A549 (cell line): ENCODE measurements around the gene PLCD1. TPM values are rescaled to one million over a fixed set of nuclear protein-coding genes. Genes with fewer than 3 reads are reported as not detected.

Experiments
- ATAC-seq, 2 experiments: fragments of 200-7000 bp in 1 of 2; fragments of >200 bp in 1 of 2; cut with Nextera tagmentation in 1 of 2; cut with Tn5 transposase in 1 of 2; 3 replicates each; pipeline versions ENCODE4 v1.8.0 to v1.9.1; 2018 to 2020; ENCODE audit warnings: mild to moderate bottlenecking in 1 of 2, moderate library complexity in 1 of 2
- CTCF ChIA-PET: fragments of 300-600 bp; sonication (Branson Sonifier 250); formaldehyde crosslinking; extraction: SDS; loops from one replicate; lab custom pipeline; 2021; ENCODE audit warnings: antibody characterized with exemption, inconsistent platforms; lab: Yijun Ruan, JAX
- POLR2A ChIA-PET: fragments of 350-600 bp; formaldehyde crosslinking; extraction: SDS; loops from one replicate; lab custom pipeline; 2021; ENCODE audit warnings: antibody characterized with exemption, inconsistent platforms; lab: Yijun Ruan, JAX
- DNase-seq, 2 experiments: peaks; one replicate each; pipeline versions ENCODE4 v3.0.0 to v3.0.0-alpha.2; 2011 to 2016; ENCODE audit warnings: low read depth in 1 of 2, low spot score in 1 of 2
- FAIRE-seq: peaks from 2 replicates; lab custom pipeline; 2011; peaks lifted over from hg19 to GRCh38; lab: Jason Lieb, UNC
- H3K27ac ChIP-seq, 2 experiments: fragments of >200 bp; sonication (Bioruptor Twin); formaldehyde crosslinking; 3 replicates each; pipeline ENCODE4 v1.5.1; 2016 to 2017
- H3K4me1 ChIP-seq: fragments of >200 bp; sonication (Bioruptor Twin); formaldehyde crosslinking; 3 replicates; pipeline ENCODE4 v1.6.1; 2016
- H3K4me2 ChIP-seq: fragments of >200 bp; sonication (Bioruptor Twin); formaldehyde crosslinking; 3 replicates; pipeline ENCODE4 v1.6.1; 2016
- H3K4me3 ChIP-seq: fragments of >200 bp; sonication (Bioruptor Twin); formaldehyde crosslinking; 3 replicates; pipeline ENCODE4 v1.5.1; 2016
- H3K9me3 ChIP-seq: fragments of >200 bp; sonication (Bioruptor Twin); formaldehyde crosslinking; 3 replicates; pipeline ENCODE4 v1.6.1; 2016
- BCL3 ChIP-seq: fragments of >200 bp; sonication (Bioruptor Twin); formaldehyde crosslinking; IDR thresholded peaks from 3 replicates; pipeline ENCODE4 v1.6.1; 2016
- EP300 ChIP-seq, 2 experiments: fragments of >200 bp; sonication (Bioruptor Twin); formaldehyde crosslinking; IDR thresholded peaks; 2 replicates in 1 of 2; 3 replicates in 1 of 2; pipeline ENCODE4 v1.6.1; 2016 to 2017
- FOSB ChIP-seq: fragments of 250-450 bp; sonication (Bioruptor Pico); IDR thresholded peaks from 2 replicates; pipeline ENCODE4 v1.5.0; 2020; ENCODE audit warnings: mild to moderate bottlenecking, moderate library complexity
- FOXS1 ChIP-seq: fragments of 250-450 bp; sonication (Bioruptor Pico); IDR thresholded peaks from 2 replicates; pipeline ENCODE4 v1.5.0; 2020; ENCODE audit warnings: mild to moderate bottlenecking, moderate library complexity
- HEYL ChIP-seq: fragments of 250-450 bp; sonication (Bioruptor Pico); IDR thresholded peaks from 2 replicates; pipeline ENCODE4 v1.8.0; 2021; ENCODE audit warnings: mild to moderate bottlenecking, moderate library complexity
- HOXB5 ChIP-seq: fragments of 250-450 bp; sonication (Bioruptor Pico); IDR thresholded peaks from 2 replicates; pipeline ENCODE4 v1.5.0; 2020; ENCODE audit warnings: mild to moderate bottlenecking, moderate library complexity
- JUN ChIP-seq, 2 experiments: fragments of >200 bp; sonication (Bioruptor Twin); formaldehyde crosslinking; IDR thresholded peaks; 2 replicates in 1 of 2; 3 replicates in 1 of 2; pipeline ENCODE4 v1.6.1; 2016 to 2017
- KDM1A ChIP-seq: fragments of 200-600 bp; sonication (generic); IDR thresholded peaks from 2 replicates; pipeline ENCODE4 v1.6.1; 2016; ENCODE audit warnings: low read depth, mild to moderate bottlenecking
- MAFK ChIP-seq: fragments of 450-650 bp; IDR thresholded peaks from 2 replicates; pipeline ENCODE4 v1.6.1; 2014; ENCODE audit not compliant: partially characterized antibody
- MAX ChIP-seq: IDR thresholded peaks from 2 replicates; pipeline ENCODE4 v1.6.1; 2012
- MAZ ChIP-seq: fragments of 150-350 bp; IDR thresholded peaks from 2 replicates; pipeline ENCODE4 v1.6.1; 2014; ENCODE audit warnings: antibody characterized with exemption, low read depth, low read length, borderline replicate concordance
- MYC ChIP-seq: IDR thresholded peaks from 2 replicates; pipeline ENCODE4 v1.6.1; 2012; ENCODE audit warnings: mild to moderate bottlenecking, inconsistent platforms, low read length, improper control_type of control experiment, borderline replicate concordance
- NFE2L2 ChIP-seq: fragments of 150-350 bp; conservative IDR thresholded peaks from 2 replicates; pipeline ENCODE4 v1.6.1; 2014; ENCODE audit warnings: low read length
- RARB ChIP-seq: fragments of 250-450 bp; sonication (Bioruptor Pico); IDR thresholded peaks from 2 replicates; pipeline ENCODE4 v1.8.0; 2021; ENCODE audit warnings: mild to moderate bottlenecking, moderate library complexity
- REST ChIP-seq: fragments of 200-600 bp; sonication (generic); IDR thresholded peaks from 2 replicates; pipeline ENCODE4 v1.6.1; 2016; ENCODE audit warnings: antibody characterized with exemption, mild to moderate bottlenecking, moderate library complexity
- RNF2 ChIP-seq: fragments of 200-600 bp; sonication (generic); IDR thresholded peaks from 2 replicates; pipeline ENCODE4 v1.6.1; 2016; ENCODE audit warnings: low read depth, mild to moderate bottlenecking, antibody characterized with exemption, moderate library complexity, borderline replicate concordance
- SMC3 ChIP-seq: fragments of >200 bp; sonication (Bioruptor Twin); formaldehyde crosslinking; IDR thresholded peaks from 3 replicates; pipeline ENCODE4 v1.6.1; 2018; ENCODE audit warnings: inconsistent platforms
- TP53 ChIP-seq: fragments of 250-450 bp; sonication (Bioruptor Pico); IDR thresholded peaks from 2 replicates; pipeline ENCODE4 v1.5.0; 2021; ENCODE audit warnings: mild to moderate bottlenecking, moderate library complexity
- ZC3H11A ChIP-seq: fragments of 450-650 bp; IDR thresholded peaks from 2 replicates; pipeline ENCODE4 v1.6.1; 2014; ENCODE audit warnings: antibody characterized with exemption, mild to moderate bottlenecking
- ZSCAN20 ChIP-seq: fragments of 250-450 bp; sonication (Bioruptor Pico); IDR thresholded peaks from 2 replicates; pipeline ENCODE4 v1.8.0; 2022; ENCODE audit warnings: mild to moderate bottlenecking, moderate library complexity
- WGBS: methylation state at CpG from one replicate; pipeline ENCODE4 v1.1.6; 2017; ENCODE audit errors: missing lambda C conversion rate; 5-methylcytosine and 5-hydroxymethylcytosine counted together
- polyA plus RNA-seq, 4 experiments: library from polyadenylated mRNA; depleted of rRNA in 3 of 4; stranded (reverse); fragments of >200 nt; fragmentation: RNase III in 1 of 4; extraction: RNeasy Plus Mini Kit Qiagen cat#74134 plus additional on column Dnase treatment in 1 of 4; gene quantifications; 2 replicates in 3 of 4; 3 replicates in 1 of 4; pipeline ENCODE4 v1.2.3, GENCODE V29; 2011 to 2017
- TF ChIP-seq, protein P1 (sequence below): fragments of 150-350 bp; IDR thresholded peaks from 2 replicates; pipeline ENCODE4 v1.6.1; 2014; ENCODE audit warnings: low read depth, mild to moderate bottlenecking, low read length
- TF ChIP-seq, protein P2 (sequence below): fragments of >200 bp; sonication (Bioruptor Twin); formaldehyde crosslinking; IDR thresholded peaks from 2 replicates; pipeline ENCODE4 v1.6.1; 2016

The PLCD1 gene
- polyA plus RNA-seq, 2 of the 4 experiments (the other 2 are of a cell fraction) = 3.9 to 4.8 TPM

DNA sequence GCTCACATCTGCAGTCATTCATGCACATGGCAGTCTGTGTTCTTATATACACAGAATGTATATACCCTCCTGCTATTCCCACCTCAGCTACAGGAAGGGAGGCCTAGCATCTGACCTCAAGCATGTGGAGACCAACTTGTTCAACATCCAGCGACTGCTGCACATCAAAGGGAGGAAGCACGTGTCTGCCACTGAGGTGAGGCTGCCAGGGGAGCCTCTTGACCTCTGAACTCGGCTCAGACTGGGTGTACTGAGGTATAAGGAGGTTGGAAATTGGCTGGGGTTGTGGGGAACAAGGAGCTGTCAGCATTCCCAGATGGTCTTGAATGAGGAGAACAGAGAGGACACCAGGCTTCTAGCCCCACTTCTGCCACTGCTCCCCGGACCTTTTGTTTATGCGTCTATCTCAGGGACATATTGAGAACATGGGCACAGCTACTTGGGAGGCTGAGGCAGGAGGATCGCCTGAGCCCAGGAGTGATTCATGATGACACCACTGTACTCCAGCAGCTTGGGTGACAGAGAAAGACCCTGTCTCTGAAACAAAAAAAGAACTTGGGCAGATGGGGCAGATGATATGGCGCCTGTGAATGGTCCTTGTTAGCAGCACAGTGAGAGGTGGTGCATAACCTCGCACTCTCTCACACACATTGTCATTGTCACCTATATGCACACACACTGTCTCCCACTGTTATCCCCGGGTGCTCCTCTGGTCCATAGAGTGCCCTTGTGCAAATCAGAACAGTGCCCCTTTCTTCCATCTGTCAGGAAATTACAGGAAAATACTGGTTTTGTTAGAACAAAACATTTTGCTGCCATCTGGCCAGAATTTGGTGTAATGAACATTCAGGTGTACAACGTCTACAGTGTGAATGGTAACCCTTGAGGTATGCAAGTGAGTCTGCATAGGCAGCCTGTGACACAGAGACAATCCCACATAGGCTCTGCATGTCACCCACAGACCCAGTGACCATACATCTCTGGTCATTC is 33.5 kb downstream of the PLCD1 start (continued):
- no peak for TF ChIP-seq REST
- TF ChIP-seq HEYL (CRISPR knock-in tag) = no peak
- no peak for TF ChIP-seq KDM1A
- TF ChIP-seq FOXS1 (CRISPR knock-in tag) = no peak
- TF ChIP-seq, all 56 proteins: peak for 0

GRCh38 chr3:37994639-37994972 is 34.8 kb downstream of the PLCD1 start:
- ATAC-seq = no peak
- H3K4me3 ChIP-seq = no peak overlapping the region
- TF ChIP-seq ZC3H11A = no peak
- no peak for TF ChIP-seq MAX
- TF ChIP-seq NFE2L2 = no peak
- TF ChIP-seq EP300 (IDR thresholded peaks at IDR 0.05) = no peak
- TF ChIP-seq TP53 (CRISPR knock-in tag) = no peak
- TF ChIP-seq RNF2 = no peak
- TF ChIP-seq BCL3 = no peak
- TF ChIP-seq JUN (IDR thresholded peaks at IDR 0.05) = no peak
- no peak for TF ChIP-seq ZSCAN20 (CRISPR knock-in tag)
- no peak for TF ChIP-seq FOXS1 (CRISPR knock-in tag)
- no peak for TF ChIP-seq MAFK
- peaks cover 11% of the 10 kb centered on the region for H3K4me1 ChIP-seq
- 65% methylated on average over 2 of the region's 2 CpGs for whole genome bisulfite sequencing
- H3K9me3 ChIP-seq = no peaks in the 10 kb centered on the region
- no peak overlapping the region for H3K4me2 ChIP-seq
- H3K27ac ChIP-seq = no peak overlapping the region
- DNase-seq = no peak
- FAIRE-seq = no peak
- ChIA-PET POLR2A (no interaction called here), CTCF (no interaction called here)

DNA sequence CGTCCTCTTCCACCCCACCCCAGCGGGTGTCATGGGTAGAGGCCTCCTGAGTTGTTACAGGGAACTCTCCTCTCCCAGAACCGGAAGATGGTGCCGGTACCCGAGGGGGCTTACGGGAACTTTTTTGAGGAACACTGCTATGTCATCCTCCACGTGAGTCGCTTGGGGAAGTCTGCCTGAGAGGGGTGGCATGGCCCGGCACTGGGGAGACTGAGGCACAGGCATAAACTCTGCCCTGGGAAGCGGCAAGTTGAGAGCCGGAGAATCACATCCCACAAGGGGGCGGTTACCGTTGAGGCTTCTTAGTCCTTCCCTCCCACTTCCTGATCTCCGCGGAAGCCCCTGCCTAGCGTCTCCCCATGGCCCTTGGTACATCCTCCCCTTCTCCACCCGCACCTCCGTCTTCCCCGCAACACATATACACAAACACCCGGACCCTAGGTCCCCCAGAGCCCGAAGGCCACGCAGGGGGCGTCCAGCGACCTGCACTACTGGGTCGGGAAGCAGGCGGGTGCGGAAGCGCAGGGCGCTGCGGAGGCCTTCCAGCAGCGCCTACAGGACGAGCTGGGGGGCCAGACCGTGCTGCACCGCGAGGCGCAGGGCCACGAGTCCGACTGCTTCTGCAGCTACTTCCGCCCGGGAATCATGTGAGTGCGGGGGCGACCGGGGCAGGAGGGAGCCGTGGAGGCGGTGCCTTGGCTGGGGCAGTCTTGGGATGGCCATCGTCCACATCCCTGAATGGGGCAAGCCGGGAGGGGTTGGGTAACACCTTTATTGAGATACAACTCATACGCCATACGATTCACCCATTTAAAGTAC is 35.4 kb downstream of the PLCD1 start:
- FAIRE-seq (no peak), DNase-seq (no peak), ATAC-seq (no peak)
- Histone ChIP-seq H3K4me2 (no peak overlapping the region), H3K9me3 (no peaks in the 10 kb centered on the region), H3K27ac (no peak overlapping the region), H3K4me1 (peaks cover 8% of the 10 kb centered on the region), H3K4me3 (no peak overlapping the region)
- WGBS = 90% methylated on average over 32 of the region's 49 CpGs
- ChIA-PET CTCF (interaction anchor here (1.8 kb wide), 1 partner anchor 9 kb away, joined by 6 read pairs; no protein-coding TSS in a partner anchor), POLR2A (no interaction called here)
- TF ChIP-seq HOXB5 (CRISPR knock-in tag) (no peak), MYC (no peak), TP53 (CRISPR knock-in tag) (no peak), MAZ (no peak), FOSB (no peak), MAFK (no peak), RARB (CRISPR knock-in tag) (no peak), EP300 (IDR thresholded peaks at IDR 0.05) (no peak), BCL3 (no peak), SMC3 (no peak)
- TF ChIP-seq, protein P1, sequence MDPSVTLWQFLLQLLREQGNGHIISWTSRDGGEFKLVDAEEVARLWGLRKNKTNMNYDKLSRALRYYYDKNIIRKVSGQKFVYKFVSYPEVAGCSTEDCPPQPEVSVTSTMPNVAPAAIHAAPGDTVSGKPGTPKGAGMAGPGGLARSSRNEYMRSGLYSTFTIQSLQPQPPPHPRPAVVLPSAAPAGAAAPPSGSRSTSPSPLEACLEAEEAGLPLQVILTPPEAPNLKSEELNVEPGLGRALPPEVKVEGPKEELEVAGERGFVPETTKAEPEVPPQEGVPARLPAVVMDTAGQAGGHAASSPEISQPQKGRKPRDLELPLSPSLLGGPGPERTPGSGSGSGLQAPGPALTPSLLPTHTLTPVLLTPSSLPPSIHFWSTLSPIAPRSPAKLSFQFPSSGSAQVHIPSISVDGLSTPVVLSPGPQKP = no peak
- TF ChIP-seq, protein P2, sequence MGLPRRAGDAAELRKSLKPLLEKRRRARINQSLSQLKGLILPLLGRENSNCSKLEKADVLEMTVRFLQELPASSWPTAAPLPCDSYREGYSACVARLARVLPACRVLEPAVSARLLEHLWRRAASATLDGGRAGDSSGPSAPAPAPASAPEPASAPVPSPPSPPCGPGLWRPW = no peak
